IMR-90 (cell line): ENCODE results near the gene TAT.

Experiments
- MAFK ChIP-seq: IDR thresholded peaks from 2 replicates; pipeline ENCODE4 v1.6.1; 2012; ENCODE audit warnings: low read depth, low read length, improper control_type of control experiment
- POLR2A ChIP-seq: IDR thresholded peaks from 2 replicates; pipeline ENCODE4 v1.6.1; 2012; ENCODE audit warnings: mild to moderate bottlenecking, low read depth, low read length
- RAD21 ChIP-seq: IDR thresholded peaks from 2 replicates; pipeline ENCODE4 v1.6.1; 2012; ENCODE audit warnings: low read length, improper control_type of control experiment
- TF ChIP-seq, protein P1 (sequence below): conservative IDR thresholded peaks from 2 replicates; pipeline ENCODE4 v1.5.1; 2012; ENCODE audit warnings: mild to moderate bottlenecking, low read depth, low read length, improper control_type of control experiment

DNA sequence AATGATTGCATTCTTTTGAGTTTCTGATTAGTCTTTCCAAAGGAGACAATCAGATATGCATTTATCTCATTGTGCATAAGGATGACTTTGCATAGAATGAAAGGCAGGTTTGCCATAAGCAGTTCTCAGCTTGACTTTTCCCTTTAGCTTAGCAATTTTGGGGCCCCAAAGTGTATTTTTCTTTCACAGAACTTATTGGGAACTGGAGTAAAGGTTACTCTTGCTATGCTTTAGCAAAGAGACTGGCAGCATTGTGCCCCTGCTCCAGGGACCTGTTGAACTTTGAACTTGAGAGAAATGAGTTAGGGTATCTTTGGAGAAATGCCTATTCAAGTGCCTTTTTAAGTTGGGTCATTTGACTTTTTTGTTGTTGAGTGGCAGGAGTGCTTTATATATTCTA lies 17.0 kb downstream of the TAT start:
- TF ChIP-seq RAD21 (no peak), POLR2A (no peak), MAFK (no peak)
- TF ChIP-seq, protein P1, sequence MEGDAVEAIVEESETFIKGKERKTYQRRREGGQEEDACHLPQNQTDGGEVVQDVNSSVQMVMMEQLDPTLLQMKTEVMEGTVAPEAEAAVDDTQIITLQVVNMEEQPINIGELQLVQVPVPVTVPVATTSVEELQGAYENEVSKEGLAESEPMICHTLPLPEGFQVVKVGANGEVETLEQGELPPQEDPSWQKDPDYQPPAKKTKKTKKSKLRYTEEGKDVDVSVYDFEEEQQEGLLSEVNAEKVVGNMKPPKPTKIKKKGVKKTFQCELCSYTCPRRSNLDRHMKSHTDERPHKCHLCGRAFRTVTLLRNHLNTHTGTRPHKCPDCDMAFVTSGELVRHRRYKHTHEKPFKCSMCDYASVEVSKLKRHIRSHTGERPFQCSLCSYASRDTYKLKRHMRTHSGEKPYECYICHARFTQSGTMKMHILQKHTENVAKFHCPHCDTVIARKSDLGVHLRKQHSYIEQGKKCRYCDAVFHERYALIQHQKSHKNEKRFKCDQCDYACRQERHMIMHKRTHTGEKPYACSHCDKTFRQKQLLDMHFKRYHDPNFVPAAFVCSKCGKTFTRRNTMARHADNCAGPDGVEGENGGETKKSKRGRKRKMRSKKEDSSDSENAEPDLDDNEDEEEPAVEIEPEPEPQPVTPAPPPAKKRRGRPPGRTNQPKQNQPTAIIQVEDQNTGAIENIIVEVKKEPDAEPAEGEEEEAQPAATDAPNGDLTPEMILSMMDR = no peak
